B cell (primary cell): ENCODE data around the gene ZSWIM6. TPM values are rescaled to one million over a fixed set of nuclear protein-coding genes. Genes with fewer than 3 reads are reported as not detected.

ENCODE experiments used
- ATAC-seq: fragments of 200-7000 bp; cut with Tn5 transposase; one replicate; pipeline ENCODE4 v1.10.0; 2021; ENCODE audit warnings: low read depth, mild to moderate bottlenecking, moderate number of reproducible peaks, moderate library complexity
- CTCF ChIA-PET: fragments of 350-600 bp; sonication (Branson Sonifier 250); formaldehyde crosslinking; loops from one replicate; lab custom pipeline; 2021; ENCODE audit warnings: antibody characterized with exemption, inconsistent platforms; lab: Charles Lee
- POLR2A ChIA-PET: fragments of 350-600 bp; sonication (Branson Sonifier 250); formaldehyde crosslinking; loops from one replicate; lab custom pipeline; 2021; ENCODE audit warnings: antibody characterized with exemption; lab: Charles Lee
- DNase-seq: peaks from one replicate; pipeline ENCODE4 v3.0.0; 2013
- H2AFZ ChIP-seq: 2 replicates; pipeline ENCODE4 v1.6.1; 2012; ENCODE audit warnings: mild to moderate bottlenecking, low read depth, low read length; ENCODE audit not compliant: insufficient read depth, poor library complexity, severe bottlenecking
- H3K27ac ChIP-seq, 2 donors: 1 replicate in 1 of 2; 2 replicates in 1 of 2; pipeline ENCODE4 v1.5.1; 2012 to 2013; ENCODE audit warnings: low read length in 2 of 2, mild to moderate bottlenecking in 2 of 2, moderate library complexity in 1 of 2
- H3K27me3 ChIP-seq, 4 experiments: fragments of 200-600 bp in 1 of 4; sonication (generic) in 1 of 4; replicated peaks in 1 of 4; 1 replicate in 2 of 4; 2 replicates in 2 of 4; pipeline versions ENCODE4 v1.6.1 to v1.7.0; 2013 to 2016; ENCODE audit warnings: low read length in 3 of 4, mild to moderate bottlenecking in 2 of 4, mixed read lengths in 1 of 4, moderate library complexity in 1 of 4; ENCODE audit not compliant: insufficient read depth in 4 of 4, control insufficient read depth in 3 of 4; ENCODE audit errors: control extremely low read depth in 1 of 4
- H3K36me3 ChIP-seq, 2 experiments: replicated peaks in 1 of 2; 1 replicate in 1 of 2; 2 replicates in 1 of 2; pipeline versions ENCODE4 v1.6.1 to v1.7.1; 2013; ENCODE audit warnings: low read length in 1 of 2; ENCODE audit not compliant: insufficient read depth in 2 of 2, control insufficient read depth in 1 of 2; ENCODE audit errors: control extremely low read depth in 1 of 2, extremely low read depth in 1 of 2
- H3K4me1 ChIP-seq, 2 donors: fragments of 200-600 bp in 1 of 2; sonication (generic) in 1 of 2; 1 replicate in 1 of 2; 2 replicates in 1 of 2; pipeline versions ENCODE4 v1.5.1 to v1.6.1; 2013 to 2017; ENCODE audit warnings: low read length in 2 of 2; ENCODE audit not compliant: control insufficient read depth in 2 of 2, insufficient read depth in 2 of 2
- H3K4me2 ChIP-seq: replicated peaks from 2 replicates; pipeline ENCODE3; 2012; ENCODE audit warnings: mild to moderate bottlenecking, low read depth, low read length; ENCODE audit not compliant: poor library complexity, severe bottlenecking
- H3K4me3 ChIP-seq, 5 experiments: fragments of 200-600 bp in 1 of 5; sonication (generic) in 1 of 5; 1 replicate in 3 of 5; 2 replicates in 2 of 5; pipeline versions ENCODE4 v1.5.1 to v1.7.0; 2011 to 2016; ENCODE audit warnings: low read length in 4 of 5, mild to moderate bottlenecking in 4 of 5, low read depth in 2 of 5, control low read depth in 1 of 5, moderate library complexity in 1 of 5; ENCODE audit not compliant: insufficient read depth in 1 of 5; ENCODE audit errors: control extremely low read depth in 1 of 5, extremely low read depth in 1 of 5
- H3K79me2 ChIP-seq: fragments of 200-600 bp; sonication (generic); one replicate; pipeline ENCODE4 v1.6.0; 2016; ENCODE audit warnings: low read length; ENCODE audit not compliant: control insufficient read depth, insufficient read depth
- H3K9ac ChIP-seq: fragments of 200-600 bp; sonication (generic); 2 replicates; pipeline ENCODE4 v1.6.1; 2017; ENCODE audit warnings: mild to moderate bottlenecking, low read length, moderate library complexity
- H3K9me3 ChIP-seq, 3 donors: one replicate each; pipeline versions ENCODE4 v1.6.1 to v1.7.1; 2013; ENCODE audit warnings: low read length in 2 of 3; ENCODE audit not compliant: control insufficient read depth in 2 of 3, insufficient read depth in 1 of 3; ENCODE audit errors: control extremely low read depth in 1 of 3
- H4K20me1 ChIP-seq: 2 replicates; pipeline ENCODE4 v1.6.0; 2012; ENCODE audit warnings: mild to moderate bottlenecking, low read length; ENCODE audit not compliant: insufficient read depth, control insufficient read depth, poor library complexity, severe bottlenecking
- H3K27ac Mint-ChIP-seq: one replicate; pipeline ENCODE4 v1.8.0; 2021; ENCODE audit warnings: mixed read lengths
- H3K27me3 Mint-ChIP-seq: one replicate; pipeline ENCODE4 v1.8.0; 2021; ENCODE audit warnings: mixed read lengths
- H3K4me1 Mint-ChIP-seq: one replicate; pipeline ENCODE4 v1.8.0; 2021; ENCODE audit warnings: mixed read lengths
- H3K4me3 Mint-ChIP-seq: one replicate; pipeline ENCODE4 v1.8.0; 2021; ENCODE audit warnings: mixed read lengths
- H3K9me3 Mint-ChIP-seq: one replicate; pipeline ENCODE4 v1.8.0; 2022; ENCODE audit warnings: mixed read lengths; ENCODE audit not compliant: insufficient read depth
- CTCF ChIP-seq: fragments of 200-600 bp; IDR thresholded peaks from one replicate; pipeline ENCODE4 v1.8.0; 2022; ENCODE audit warnings: antibody characterized with exemption, mild to moderate bottlenecking
- EZH2 ChIP-seq: IDR thresholded peaks from 2 replicates; pipeline ENCODE4 v1.6.1; 2012; ENCODE audit warnings: borderline replicate concordance, low read depth, mild to moderate bottlenecking, moderate library complexity, low read length; ENCODE audit not compliant: insufficient read depth, poor library complexity, severe bottlenecking
- WGBS: methylation state at CpG from one replicate; pipeline ENCODE4 v1.1.5; 2013; ENCODE audit warnings: missing lambda C conversion rate; ENCODE audit not compliant: insufficient coverage; 5-methylcytosine and 5-hydroxymethylcytosine counted together
- intact Hi-C: fragments of 100-400 bp; cut with micrococcal nuclease; formaldehyde crosslinking; loops from one replicate; pipeline ENCODE4 v1.10.0; 2022
- polyA plus RNA-seq: library from polyadenylated mRNA; depleted of rRNA; stranded (reverse); fragments of >200 nt; gene quantifications from 2 replicates; pipeline ENCODE4 v1.2.3, GENCODE V29; 2012
- total RNA-seq, 2 donors: library from RNA; stranded (reverse); fragments of 120-200 nt in 1 of 2; gene quantifications; 1 replicate in 1 of 2; 2 replicates in 1 of 2; pipeline versions ENCODE4 v1.2.3 to v1.2.4, GENCODE V29; 2013 to 2022

The ZSWIM6 gene
- total and polyA plus RNA-seq, 2 donors (not counting 1 experiment from before 2014, with no cell fraction given) = 7.9 to 16.4 TPM

GRCh38 chr5:61582205-61582820 is 250.3 kb downstream of the ZSWIM6 start:
- no peaks in the 10 kb centered on the region for H3K4me1 ChIP-seq
- H3K9ac ChIP-seq = no peak overlapping the region
- ChIA-PET CTCF (no interaction called here), POLR2A (no interaction called here)
- H3K9me3 Mint-ChIP-seq = no peaks in the 10 kb centered on the region
- H2AFZ ChIP-seq = no peak overlapping the region
- peaks cover 0 to 6% (median 1%) of the 10 kb centered on the region in 4 experiments for H3K27me3 ChIP-seq
- no peaks in the 10 kb centered on the region for H3K4me1 Mint-ChIP-seq
- H3K4me3 ChIP-seq = no peak overlapping the region
- H3K27me3 Mint-ChIP-seq = peaks cover 9% of the 10 kb centered on the region
- no peak overlapping the region for H3K27ac ChIP-seq
- intact Hi-C loops = no loop called here
- no peak overlapping the region for H3K4me3 Mint-ChIP-seq
- no peak for TF ChIP-seq EZH2
- no peak for TF ChIP-seq CTCF
- no peak for DNase-seq
- no peaks in the 10 kb centered on the region for H3K9me3 ChIP-seq
- no peak for ATAC-seq
- no peaks in the 10 kb centered on the region for H3K79me2 ChIP-seq
- H3K4me2 ChIP-seq = no peak overlapping the region
- WGBS = no CpG with 5 or more reads among the region's 2 CpGs
- H3K27ac Mint-ChIP-seq = no peak overlapping the region
- no peaks in the 10 kb centered on the region for H3K36me3 ChIP-seq
- no peaks in the 10 kb centered on the region for H4K20me1 ChIP-seq

- CTCF ChIA-PET = no interaction called here
- TF ChIP-seq CTCF (no peak), EZH2 (no peak)
- POLR2A ChIA-PET = no interaction called here
- Mint-ChIP-seq H3K9me3 (no peaks in the 10 kb centered on the region), H3K27ac (no peak overlapping the region), H3K4me3 (no peak overlapping the region), H3K4me1 (no peaks in the 10 kb centered on the region), H3K27me3 (peaks cover 14% of the 10 kb centered on the region)
- no peak for ATAC-seq
- Histone ChIP-seq H2AFZ (no peak overlapping the region), H3K4me1 (no peaks in the 10 kb centered on the region), H3K4me3 (no peak overlapping the region), H3K27ac (no peak overlapping the region), H3K79me2 (no peaks in the 10 kb centered on the region), H3K36me3 (no peaks in the 10 kb centered on the region), H3K9me3 (no peaks in the 10 kb centered on the region), H3K9ac (no peak overlapping the region), H3K27me3 (peaks cover 0 to 6% (median 1%) of the 10 kb centered on the region in 4 experiments), H3K4me2 (no peak overlapping the region), H4K20me1 (no peaks in the 10 kb centered on the region)
- 100% methylated on average over 1 of the region's 3 CpGs for WGBS
- DNase-seq = no peak
- intact Hi-C loops = no loop called here
Observed at GRCh38 chr5:61582887-61583286, 250.8 kb downstream of the ZSWIM6 start.
